Heart left ventricle (tissue), 16 donors: Measurements from ENCODE around the gene FBXO21. TPM values are rescaled to one million over a fixed set of nuclear protein-coding genes. Genes with fewer than 3 reads are reported as not detected.
"Not testable (repeated sequence)": the region's sequence is repeated elsewhere in the genome, so short reads cannot be mapped to it uniquely, and the experiment has no call there.

Source experiments
- ATAC-seq, 4 donors: fragments of 200-7000 bp; cut with Tn5 transposase; one replicate each; pipeline ENCODE4 v1.9.1; 2020 to 2022; ENCODE audit warnings: moderate library complexity in 4 of 4, mild to moderate bottlenecking in 3 of 4, moderate number of reproducible peaks in 1 of 4
- DNase-seq, 5 donors: peaks; one replicate each; pipeline ENCODE4 v3.0.0-alpha.2; 2020
- H3K27ac ChIP-seq, 12 donors: fragments of 200-600 bp; sonication (generic) in 4 of 12; one replicate each; pipeline versions ENCODE4 v1.5.0 to v1.8.0; 2016 to 2022; ENCODE audit warnings: mild to moderate bottlenecking in 2 of 12
- H3K27me3 ChIP-seq, 9 donors: fragments of 200-600 bp; sonication (generic) in 2 of 9; one replicate each; pipeline versions ENCODE4 v1.5.1 to v1.8.0; 2016 to 2022; ENCODE audit warnings: mild to moderate bottlenecking in 3 of 9
- H3K36me3 ChIP-seq, 9 donors: fragments of 200-600 bp; sonication (generic) in 2 of 9; one replicate each; pipeline versions ENCODE4 v1.5.0 to v1.8.0; 2018 to 2022; ENCODE audit warnings: mild to moderate bottlenecking in 2 of 9
- H3K4me1 ChIP-seq, 12 donors: fragments of 200-600 bp; sonication (generic) in 4 of 12; one replicate each; pipeline versions ENCODE4 v1.5.0 to v1.8.0; 2016 to 2022; ENCODE audit warnings: mild to moderate bottlenecking in 3 of 12
- H3K4me3 ChIP-seq, 12 donors: fragments of 200-600 bp; sonication (generic) in 4 of 12; one replicate each; pipeline versions ENCODE4 v1.5.0 to v1.8.0; 2017 to 2022; ENCODE audit warnings: mild to moderate bottlenecking in 9 of 12, moderate library complexity in 4 of 12
- H3K9me3 ChIP-seq, 12 donors: fragments of 200-600 bp; sonication (generic) in 4 of 12; one replicate each; pipeline versions ENCODE4 v1.5.0 to v1.8.0; 2016 to 2022; ENCODE audit warnings: mild to moderate bottlenecking in 1 of 12
- CTCF ChIP-seq, 12 donors: fragments of 200-600 bp; sonication (generic) in 4 of 12; IDR thresholded peaks; one replicate each; pipeline versions ENCODE4 v1.5.0 to v1.8.0; 2018 to 2022; ENCODE audit warnings: antibody characterized with exemption in 12 of 12, mild to moderate bottlenecking in 5 of 12
- POLR2A ChIP-seq, 2 donors: fragments of 450-650 bp; IDR thresholded peaks; one replicate each; pipeline ENCODE4 v1.6.1; 2017; ENCODE audit warnings: antibody characterized with exemption in 2 of 2, mild to moderate bottlenecking in 2 of 2, moderate library complexity in 2 of 2
- WGBS, 4 donors: extraction: QIAGEN DNeasy Blood & Tissue Kit in 2 of 4; methylation state at CpG; one replicate each; pipeline versions ENCODE4 v1.1.5 to v1.1.7; 2013 to 2018; 5-methylcytosine and 5-hydroxymethylcytosine counted together
- intact Hi-C, 10 donors: fragments of 100-400 bp; cut with DNase I; formaldehyde crosslinking; loops; one replicate each; pipeline versions ENCODE4 v1.11.1 to v1.14.2; 2022
- polyA plus RNA-seq, 2 donors: library from polyadenylated mRNA; stranded (reverse); fragments of 200-250 nt; gene quantifications; one replicate each; pipeline ENCODE4 v1.2.3, GENCODE V29; 2013
- total RNA-seq, 9 donors: library from RNA; depleted of rRNA in 2 of 9; stranded (reverse); fragments of >200 nt in 2 of 9; fragmentation: NEBNext Ultra II Directional in 3 of 9; extraction: Animal tissue kit (Norgen Biotek cat#: 25700) in 3 of 9; gene quantifications; one replicate each; pipeline versions ENCODE4 v1.1.0 to v1.2.4, GENCODE V29; 2016 to 2023
- donor health status: ischemic (EF 13 %, LVEDD 7.1; RV severe dilation, severe dysfunction).
- donor health status: healthy with polysubstance abuse.
- donor health status: DM: no; HTN: yes; CAD: no.
- donor health status: DM: no; HTN: no; CAD: no.
- donor health status: ischemic (EF 25% LVEDD 6.9; RV normal size, moderate dysfunction).
- donor health status: ischemic (EF 25% LVEDD 5.7; RV mildly dilated, moderate dysfunction).
- donor health status: healthy.
- donor health status: DM: yes; HTN: yes; CAD: no.
- donor health status: ischemic (EF 35%, LVEDD 5.7; RV mildly dilated, moderate dysfunction).
- donor health status: nonischemic (EF 11% LVEDD 7.7; RV severe dilation, severe dysfunction).
- donor health status: DM: yes; HTN: yes; CAD: no.
- donor health status: PGD.
- donor health status: ischemic (EF 29% LVEDD 5.4; RV normal size, mild dysfunction).
- donor health status: nonischemic (EF 23%, LVEDD 6.1; RV moderate dilation, normal function).

The FBXO21 gene
- total and polyA plus RNA-seq, 11 donors: 10.9 to 82.4 (median 44.1) TPM

GRCh38 chr12:117188961-117189724 lies 1.1 kb downstream of the FBXO21 start:
- no peaks in the 10 kb centered on the region for H3K27me3 ChIP-seq
- H3K27ac ChIP-seq: peak overlapping the region; percentile 36 to 87 (median 76)
- intact Hi-C loops: no loop called here
- DNase-seq (peak in 1 of 5 donors; percentile 9), ATAC-seq (peak; percentile 55 to 70 (median 57))
- TF ChIP-seq POLR2A (IDR thresholded peaks at IDR 0.05) (no peak), CTCF (IDR thresholded peaks at IDR 0.05) (no peak)
- peaks cover 0 to 21% (median 13%) of the 10 kb centered on the region in 12 donors for H3K4me1 ChIP-seq
- H3K4me3 ChIP-seq: peak overlapping the region; percentile 51 to 98 (median 89)
- H3K9me3 ChIP-seq: peaks cover 0 to 3% (median 0%) of the 10 kb centered on the region in 12 donors
- WGBS, 4 donors: 24 to 26% (median 24%) methylated on average over 12 to 25 of the region's 25 CpGs
- peaks cover 0 to 41% (median 33%) of the 10 kb centered on the region in 9 donors for H3K36me3 ChIP-seq

GRCh38 chr12:117188121-117188665 lies 2.1 kb downstream of the FBXO21 start:
- H3K9me3 ChIP-seq: no peaks in the 10 kb centered on the region
- intact Hi-C loops: no loop called here
- ATAC-seq: no peak
- peaks cover 0 to 51% (median 42%) of the 10 kb centered on the region in 9 donors for H3K36me3 ChIP-seq
- whole genome bisulfite sequencing, 4 donors: 95 to 97% (median 95%) methylated on average over 12 of the region's 12 CpGs
- peaks cover 0 to 21% (median 13%) of the 10 kb centered on the region in 12 donors for H3K4me1 ChIP-seq
- H3K27ac ChIP-seq: peak overlapping the region in 2 of 12 donors; percentile 58 to 79
- TF ChIP-seq POLR2A (IDR thresholded peaks at IDR 0.05): no peak
- no peak for TF ChIP-seq CTCF (IDR thresholded peaks at IDR 0.05)
- no peaks in the 10 kb centered on the region for H3K27me3 ChIP-seq
- no peak for DNase-seq
- peak overlapping the region in 2 of 12 donors; percentile 79 to 91 for H3K4me3 ChIP-seq

- WGBS, 4 donors: 81 to 87% (median 83%) methylated on average over 4 of the region's 4 CpGs
- ATAC-seq: no peak
- DNase-seq: no peak
- H3K27me3 ChIP-seq: no peaks in the 10 kb centered on the region
- H3K9me3 ChIP-seq: no peaks in the 10 kb centered on the region
- intact Hi-C loops: no loop called here
- no peak for TF ChIP-seq CTCF (IDR thresholded peaks at IDR 0.05)
- peaks cover 0 to 58% (median 50%) of the 10 kb centered on the region in 9 donors for H3K36me3 ChIP-seq
- H3K4me3 ChIP-seq: no peak overlapping the region
- H3K4me1 ChIP-seq: peaks cover 0 to 21% (median 13%) of the 10 kb centered on the region in 12 donors
- H3K27ac ChIP-seq: no peak overlapping the region
Observed at GRCh38 chr12:117187421-117187820, 2.8 kb downstream of the FBXO21 start.

- 96 to 100% (median 98%) methylated on average over 3 of the region's 3 CpGs for WGBS, 4 donors
- Histone ChIP-seq H3K36me3 (peaks cover 0 to 100% (median 90%) of the 10 kb centered on the region in 9 donors), H3K27ac (no peak overlapping the region), H3K27me3 (no peaks in the 10 kb centered on the region), H3K9me3 (peaks cover 0 to 11% (median 4%) of the 10 kb centered on the region in 12 donors), H3K4me3 (no peak overlapping the region), H3K4me1 (peaks cover 0 to 7% (median 0%) of the 10 kb centered on the region in 12 donors)
- TF ChIP-seq CTCF (IDR thresholded peaks at IDR 0.05) (no peak), POLR2A (IDR thresholded peaks at IDR 0.05) (no peak)
- intact Hi-C loops: no loop called here
- ATAC-seq (no peak), DNase-seq (no peak)
Observed at GRCh38 chr12:117182866-117183265, 7.4 kb downstream of the FBXO21 start.

GRCh38 chr12:117181468-117181843 lies 8.8 kb downstream of the FBXO21 start:
- H3K4me1 ChIP-seq, H3K27me3 ChIP-seq, H3K4me3 ChIP-seq, DNase-seq, H3K27ac ChIP-seq, ATAC-seq, intact Hi-C loops: not testable (repeated sequence)
- WGBS, 4 donors: 90 to 98% (median 96%) methylated on average over 8 of the region's 8 CpGs
- Histone ChIP-seq H3K36me3 (peaks cover 0 to 100% (median 91%) of the 10 kb centered on the region in 9 donors), H3K9me3 (peaks cover 0 to 11% (median 4%) of the 10 kb centered on the region in 12 donors)
